A673 (cell line): ENCODE data around the gene AFF1. TPM values are rescaled to one million over a fixed set of nuclear protein-coding genes. Genes with fewer than 3 reads are reported as not detected.

ENCODE experiments used
- BruUV-seq: library from RNA; stranded (reverse); fragments of 400-500 nt; replicated peaks from 2 replicates; lab custom pipeline; 2021; lab: Mats Ljungman, UMichigan
- CTCF ChIA-PET: fragments of 300-600 bp; sonication (Branson Sonifier 250); formaldehyde crosslinking; loops from one replicate; lab custom pipeline; 2022; ENCODE audit warnings: antibody characterized with exemption; lab: Charles Lee
- POLR2A ChIA-PET: fragments of 300-600 bp; sonication (Branson Sonifier 250); formaldehyde crosslinking; loops from one replicate; lab custom pipeline; 2022; ENCODE audit warnings: antibody characterized with exemption; ENCODE audit not compliant: low non-redundant PET; lab: Charles Lee
- DNase-seq: peaks from one replicate; pipeline ENCODE4 v3.0.0-alpha.2; 2015; ENCODE audit warnings: low spot score
- H3K27ac ChIP-seq: fragments of 200-600 bp; sonication (generic); 2 replicates; pipeline ENCODE4 v1.5.1; 2016; ENCODE audit warnings: mixed run types, low read depth, mild to moderate bottlenecking, mixed read lengths, antibody characterized with exemption, low read length; ENCODE audit not compliant: poor library complexity, severe bottlenecking
- H3K27me3 ChIP-seq: fragments of 200-600 bp; sonication (generic); replicated peaks from 2 replicates; pipeline ENCODE4 v1.6.1; 2017; ENCODE audit warnings: mixed run types, low read depth, mild to moderate bottlenecking, mixed read lengths, antibody characterized with exemption, low read length; ENCODE audit not compliant: insufficient read depth, poor library complexity
- H3K36me3 ChIP-seq: fragments of 200-600 bp; sonication (generic); 2 replicates; pipeline ENCODE4 v1.6.1; 2016; ENCODE audit warnings: mixed run types, mild to moderate bottlenecking, mixed read lengths, antibody characterized with exemption, low read length; ENCODE audit not compliant: insufficient read depth, poor library complexity, severe bottlenecking
- H3K4me1 ChIP-seq: fragments of 200-600 bp; sonication (generic); 2 replicates; pipeline ENCODE4 v1.6.1; 2017; ENCODE audit warnings: mixed run types, mild to moderate bottlenecking, mixed read lengths, antibody characterized with exemption, low read length; ENCODE audit not compliant: insufficient read depth, poor library complexity, severe bottlenecking
- H3K4me3 ChIP-seq: fragments of 200-600 bp; sonication (generic); 2 replicates; pipeline ENCODE4 v1.5.1; 2016; ENCODE audit warnings: low read depth, mixed run types, mild to moderate bottlenecking, mixed read lengths, low read length; ENCODE audit not compliant: poor library complexity, severe bottlenecking
- H3K9me3 ChIP-seq: fragments of 200-600 bp; sonication (generic); 2 replicates; pipeline ENCODE4 v1.6.1; 2016; ENCODE audit warnings: mixed run types, low read depth, mild to moderate bottlenecking, mixed read lengths, antibody characterized with exemption, low read length; ENCODE audit not compliant: poor library complexity, severe bottlenecking
- EZH2 ChIP-seq: fragments of 200-600 bp; sonication (generic); IDR thresholded peaks from 2 replicates; pipeline ENCODE4 v1.6.1; 2017; ENCODE audit warnings: borderline replicate concordance, low read depth, mild to moderate bottlenecking, mixed read lengths, antibody characterized with exemption, low read length; ENCODE audit not compliant: poor library complexity, severe bottlenecking
- intact Hi-C: fragments of 100-400 bp; cut with micrococcal nuclease; formaldehyde crosslinking; loops from one replicate; pipeline ENCODE4 v1.10.0; 2022; ENCODE audit not compliant: unreplicated experiment
- total RNA-seq: library from RNA; stranded (reverse); gene quantifications from 2 replicates; pipeline ENCODE4 v1.2.3, GENCODE V29; 2021
- TF ChIP-seq, protein P1 (sequence below): fragments of 300-800, 200-600 bp; sonication (generic); conservative IDR thresholded peaks from 2 replicates; pipeline ENCODE4 v1.5.1; 2017; ENCODE audit warnings: low read depth, mild to moderate bottlenecking, antibody characterized with exemption, low read length, moderate library complexity, mixed read lengths

Gene AFF1
- total RNA-seq, 1 experiment from 2014 or later, result 60.1 TPM

DNA sequence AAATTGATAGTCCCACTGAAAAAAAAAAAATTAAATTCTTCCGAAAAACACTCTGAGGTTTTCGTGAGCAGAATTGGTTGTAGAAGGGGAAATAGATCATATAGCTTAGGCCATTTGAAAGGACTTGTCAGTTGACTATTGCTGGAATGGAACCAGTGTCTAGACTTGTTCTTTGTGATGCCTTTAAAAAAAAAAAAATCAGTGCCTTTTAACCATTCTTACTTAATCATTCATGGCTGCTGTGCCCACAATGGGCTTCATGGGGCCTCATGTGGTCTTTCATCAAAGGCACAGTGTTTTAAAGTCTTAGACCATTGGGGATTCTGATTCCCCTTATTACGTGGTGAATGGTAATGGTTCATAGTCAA is 139.3 kb downstream of the AFF1 start:
- POLR2A ChIA-PET, result interaction anchor here (0.6 kb wide), 1 partner anchor 201 kb away, joined by 3 read pairs; no protein-coding TSS in a partner anchor
- intact Hi-C loops, result no loop called here
- BruUV-seq, result no TSS peak
- Histone ChIP-seq H3K27ac (no peak overlapping the region), H3K27me3 (no peaks in the 10 kb centered on the region), H3K9me3 (no peaks in the 10 kb centered on the region), H3K4me3 (no peak overlapping the region), H3K4me1 (peaks cover 56% of the 10 kb centered on the region), H3K36me3 (no peaks in the 10 kb centered on the region)
- DNase-seq, result no peak
- TF ChIP-seq, protein P1, sequence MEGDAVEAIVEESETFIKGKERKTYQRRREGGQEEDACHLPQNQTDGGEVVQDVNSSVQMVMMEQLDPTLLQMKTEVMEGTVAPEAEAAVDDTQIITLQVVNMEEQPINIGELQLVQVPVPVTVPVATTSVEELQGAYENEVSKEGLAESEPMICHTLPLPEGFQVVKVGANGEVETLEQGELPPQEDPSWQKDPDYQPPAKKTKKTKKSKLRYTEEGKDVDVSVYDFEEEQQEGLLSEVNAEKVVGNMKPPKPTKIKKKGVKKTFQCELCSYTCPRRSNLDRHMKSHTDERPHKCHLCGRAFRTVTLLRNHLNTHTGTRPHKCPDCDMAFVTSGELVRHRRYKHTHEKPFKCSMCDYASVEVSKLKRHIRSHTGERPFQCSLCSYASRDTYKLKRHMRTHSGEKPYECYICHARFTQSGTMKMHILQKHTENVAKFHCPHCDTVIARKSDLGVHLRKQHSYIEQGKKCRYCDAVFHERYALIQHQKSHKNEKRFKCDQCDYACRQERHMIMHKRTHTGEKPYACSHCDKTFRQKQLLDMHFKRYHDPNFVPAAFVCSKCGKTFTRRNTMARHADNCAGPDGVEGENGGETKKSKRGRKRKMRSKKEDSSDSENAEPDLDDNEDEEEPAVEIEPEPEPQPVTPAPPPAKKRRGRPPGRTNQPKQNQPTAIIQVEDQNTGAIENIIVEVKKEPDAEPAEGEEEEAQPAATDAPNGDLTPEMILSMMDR, result no peak
- TF ChIP-seq EZH2, result no peak
- CTCF ChIA-PET, result no interaction called here

DNA sequence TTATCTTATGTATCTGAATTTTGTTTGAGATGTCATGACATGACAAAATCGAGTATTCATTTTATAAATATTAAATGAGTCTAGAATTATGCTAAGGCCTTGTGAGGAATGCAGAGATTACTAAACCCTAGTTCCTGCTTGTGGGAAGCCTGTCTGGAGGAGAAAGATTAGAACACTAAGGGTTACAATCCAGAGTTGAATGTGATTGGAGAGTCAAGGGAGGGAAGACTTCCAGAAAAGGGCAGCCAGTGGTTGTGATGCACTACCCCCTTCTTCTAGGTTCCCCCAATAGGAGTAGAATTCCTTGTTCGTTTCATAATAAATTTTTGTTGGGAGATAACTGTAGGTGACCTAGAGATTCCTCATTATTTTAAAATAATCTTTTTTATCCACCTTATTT is 141.1 kb downstream of the AFF1 start:
- Histone ChIP-seq H3K4me3 (no peak overlapping the region), H3K27ac (no peak overlapping the region), H3K4me1 (peaks cover 57% of the 10 kb centered on the region), H3K36me3 (no peaks in the 10 kb centered on the region), H3K27me3 (no peaks in the 10 kb centered on the region), H3K9me3 (no peaks in the 10 kb centered on the region)
- no TSS peak for BruUV-seq
- CTCF ChIA-PET, result no interaction called here
- intact Hi-C loops, result no loop called here
- no peak for TF ChIP-seq EZH2
- TF ChIP-seq, protein P1, result no peak
- DNase-seq, result no peak
- POLR2A ChIA-PET, result no interaction called here

DNA sequence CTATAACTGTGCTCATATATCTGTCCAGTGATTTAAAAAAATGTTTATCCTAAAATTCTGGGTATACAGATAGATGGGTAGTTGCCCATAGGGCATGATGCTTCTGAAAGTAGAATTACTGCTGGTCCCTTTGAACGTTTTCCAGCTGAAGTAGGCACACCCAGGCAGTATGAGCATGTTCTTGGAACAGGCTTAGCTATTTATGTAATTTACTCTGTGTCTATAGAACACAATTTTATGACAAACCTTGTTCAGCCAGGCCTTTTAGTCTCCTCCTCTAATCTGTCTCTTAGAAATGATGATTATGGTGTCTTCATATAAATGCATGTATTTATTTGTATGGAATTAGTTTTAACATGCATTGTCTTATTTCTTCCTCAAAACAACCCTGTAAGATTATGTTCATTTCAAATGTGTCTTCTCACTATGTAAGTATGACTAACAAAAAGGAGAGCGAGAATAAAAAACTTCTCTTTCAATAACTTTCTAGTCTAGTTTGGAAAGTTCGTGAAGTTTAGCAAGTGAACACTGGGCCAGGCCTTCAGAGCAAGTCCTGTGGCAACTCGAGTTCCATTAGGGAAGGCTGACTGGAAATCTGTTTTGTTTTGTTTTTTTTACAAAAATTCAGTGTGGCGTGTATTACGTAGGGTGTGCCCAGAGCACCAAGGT is 142.0 kb downstream of the AFF1 start:
- H3K27me3 ChIP-seq, result no peaks in the 10 kb centered on the region

More for the DNA sequence above, 142.0 kb downstream of the AFF1 start:
- CTCF ChIA-PET, result no interaction called here
- Histone ChIP-seq H3K4me3 (no peak overlapping the region), H3K4me1 (peaks cover 51% of the 10 kb centered on the region), H3K36me3 (no peaks in the 10 kb centered on the region), H3K27ac (no peak overlapping the region), H3K9me3 (no peaks in the 10 kb centered on the region)
- POLR2A ChIA-PET, result no interaction called here
- no peak for DNase-seq
- TF ChIP-seq, protein P1, result no peak
- TF ChIP-seq EZH2, result no peak
- intact Hi-C loops, result no loop called here
- BruUV-seq, result no TSS peak
